AG09319 (cell line): Measurements from ENCODE around the gene TOMM40.

ENCODE experiments used
- DNase-seq: peaks from one replicate; pipeline ENCODE4 v3.0.0-alpha.2; 2010; ENCODE audit warnings: low read depth; ENCODE audit errors: extremely low read depth
- TF ChIP-seq, protein P1 (sequence below): IDR thresholded peaks from 2 replicates; pipeline ENCODE4 v1.5.1; 2011; ENCODE audit warnings: low read depth, mild to moderate bottlenecking, inconsistent platforms, low read length, moderate library complexity

TOMM40 gene

DNA sequence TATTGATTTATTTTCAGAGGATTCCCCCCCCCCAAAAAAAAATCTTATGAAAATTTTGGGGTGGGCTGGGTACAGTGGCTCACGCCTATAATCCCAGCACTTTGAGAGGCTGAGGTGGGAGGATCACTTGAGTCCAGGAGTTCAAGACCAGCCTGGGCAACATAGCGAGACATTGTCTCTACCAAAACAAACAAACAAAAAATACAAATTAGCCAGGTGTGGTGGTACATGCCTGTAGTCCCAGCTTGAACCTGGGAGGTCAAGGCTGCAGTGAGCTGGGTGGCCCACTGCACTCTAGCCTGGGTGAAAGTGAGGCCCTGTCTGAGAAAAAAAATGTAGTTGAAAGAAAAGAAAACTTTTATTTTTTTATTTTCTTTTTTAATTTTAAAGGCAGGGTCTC is 27.1 kb upstream of the TOMM40 start:
- TF ChIP-seq, protein P1, sequence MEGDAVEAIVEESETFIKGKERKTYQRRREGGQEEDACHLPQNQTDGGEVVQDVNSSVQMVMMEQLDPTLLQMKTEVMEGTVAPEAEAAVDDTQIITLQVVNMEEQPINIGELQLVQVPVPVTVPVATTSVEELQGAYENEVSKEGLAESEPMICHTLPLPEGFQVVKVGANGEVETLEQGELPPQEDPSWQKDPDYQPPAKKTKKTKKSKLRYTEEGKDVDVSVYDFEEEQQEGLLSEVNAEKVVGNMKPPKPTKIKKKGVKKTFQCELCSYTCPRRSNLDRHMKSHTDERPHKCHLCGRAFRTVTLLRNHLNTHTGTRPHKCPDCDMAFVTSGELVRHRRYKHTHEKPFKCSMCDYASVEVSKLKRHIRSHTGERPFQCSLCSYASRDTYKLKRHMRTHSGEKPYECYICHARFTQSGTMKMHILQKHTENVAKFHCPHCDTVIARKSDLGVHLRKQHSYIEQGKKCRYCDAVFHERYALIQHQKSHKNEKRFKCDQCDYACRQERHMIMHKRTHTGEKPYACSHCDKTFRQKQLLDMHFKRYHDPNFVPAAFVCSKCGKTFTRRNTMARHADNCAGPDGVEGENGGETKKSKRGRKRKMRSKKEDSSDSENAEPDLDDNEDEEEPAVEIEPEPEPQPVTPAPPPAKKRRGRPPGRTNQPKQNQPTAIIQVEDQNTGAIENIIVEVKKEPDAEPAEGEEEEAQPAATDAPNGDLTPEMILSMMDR, result no peak
- DNase-seq, result no peak

DNA sequence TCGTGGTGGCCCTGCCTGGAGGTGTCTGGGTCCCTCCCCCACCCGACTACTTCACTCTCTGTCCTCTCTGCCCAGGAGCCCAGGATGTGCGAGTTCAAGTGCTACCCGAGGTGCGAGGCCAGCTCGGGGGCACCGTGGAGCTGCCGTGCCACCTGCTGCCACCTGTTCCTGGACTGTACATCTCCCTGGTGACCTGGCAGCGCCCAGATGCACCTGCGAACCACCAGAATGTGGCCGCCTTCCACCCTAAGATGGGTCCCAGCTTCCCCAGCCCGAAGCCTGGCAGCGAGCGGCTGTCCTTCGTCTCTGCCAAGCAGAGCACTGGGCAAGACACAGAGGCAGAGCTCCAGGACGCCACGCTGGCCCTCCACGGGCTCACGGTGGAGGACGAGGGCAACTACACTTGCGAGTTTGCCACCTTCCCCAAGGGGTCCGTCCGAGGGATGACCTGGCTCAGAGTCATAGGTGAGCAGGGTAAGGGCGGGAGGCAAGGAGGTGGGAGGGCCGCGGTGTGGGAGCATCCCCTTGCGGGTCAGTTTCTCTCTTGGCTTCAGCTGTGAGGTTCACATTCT is 25.8 kb upstream of the TOMM40 start:
- TF ChIP-seq, protein P1, result no peak
- DNase-seq, result no peak

DNA sequence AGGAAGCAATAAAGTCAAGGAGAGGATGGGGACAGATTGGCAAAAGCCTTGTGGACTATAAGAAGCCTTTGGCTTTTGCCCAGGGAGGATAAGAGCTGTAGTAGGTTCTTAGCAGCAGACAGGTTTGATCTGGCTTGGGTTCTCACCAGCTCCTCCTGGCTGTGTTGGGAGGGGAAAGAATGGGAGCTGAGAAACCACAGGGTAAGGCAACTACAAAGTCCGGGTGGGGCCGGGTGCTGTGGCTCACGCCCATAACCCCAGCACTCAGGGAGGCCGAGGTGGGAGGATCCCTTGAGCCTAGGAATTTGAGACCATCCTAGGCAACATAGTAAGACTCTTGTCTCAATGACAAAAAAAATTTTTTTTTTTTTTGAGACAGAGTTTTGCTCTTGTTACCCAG is 24.4 kb upstream of the TOMM40 start:
- TF ChIP-seq, protein P1, result no peak
- no peak for DNase-seq

DNA sequence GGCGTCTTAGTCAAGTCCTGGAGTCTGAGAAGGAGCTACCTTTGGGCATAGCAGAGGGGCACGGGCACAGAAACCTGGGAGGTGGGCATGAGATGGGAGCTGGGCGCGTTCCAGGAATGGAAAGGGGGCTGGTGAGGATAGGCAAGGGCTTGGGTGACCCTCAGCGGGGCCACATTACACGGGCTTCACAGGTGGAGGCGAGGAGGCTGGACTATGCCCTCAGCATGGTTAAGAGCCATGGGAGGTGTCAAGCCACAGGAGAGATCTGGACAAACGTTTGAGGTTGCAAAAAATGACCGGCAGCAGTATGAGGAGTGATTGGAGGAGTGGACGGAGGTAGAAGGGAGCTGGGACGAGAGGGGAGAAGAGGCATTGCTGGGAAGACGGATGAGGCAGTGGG is 23.5 kb upstream of the TOMM40 start:
- DNase-seq, result no peak
- TF ChIP-seq, protein P1, result no peak

DNA sequence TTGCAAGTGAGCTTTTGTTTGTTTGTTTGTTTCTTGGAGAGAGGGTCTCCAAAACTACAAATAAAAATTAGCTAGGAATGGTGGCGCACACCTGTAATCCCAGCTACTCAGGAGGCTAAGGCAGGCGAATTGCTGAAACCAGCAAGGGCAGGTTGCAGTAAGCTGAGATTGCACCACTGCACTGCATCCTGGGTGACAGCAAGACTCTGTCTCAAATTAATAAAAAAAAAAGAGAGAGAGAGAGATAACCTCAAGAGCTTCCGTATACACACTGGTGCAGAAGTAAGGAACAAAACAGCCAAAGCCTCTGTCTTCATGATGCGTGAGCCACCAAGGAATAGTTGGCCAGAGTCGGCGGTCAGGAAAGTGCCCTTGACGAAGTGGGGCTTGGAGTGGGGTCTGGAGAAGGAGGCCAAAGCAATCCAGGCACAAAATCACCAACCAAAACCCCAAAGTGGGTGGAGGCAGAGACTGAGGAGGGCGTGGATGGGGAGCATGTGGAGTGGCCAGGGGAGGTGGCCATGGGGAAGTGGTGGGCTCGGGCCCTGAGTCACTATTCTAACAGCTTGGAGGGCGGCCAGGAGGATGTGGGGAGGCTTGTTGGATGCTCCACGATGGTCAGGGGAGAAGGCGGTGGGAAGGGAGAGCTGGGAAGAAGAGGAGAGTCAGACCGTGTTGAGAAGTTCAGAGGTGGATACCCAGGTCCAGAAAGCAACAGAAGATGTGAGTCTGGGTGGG is 21.2 kb upstream of the TOMM40 start:
- TF ChIP-seq, protein P1, result no peak
- no peak for DNase-seq

DNA sequence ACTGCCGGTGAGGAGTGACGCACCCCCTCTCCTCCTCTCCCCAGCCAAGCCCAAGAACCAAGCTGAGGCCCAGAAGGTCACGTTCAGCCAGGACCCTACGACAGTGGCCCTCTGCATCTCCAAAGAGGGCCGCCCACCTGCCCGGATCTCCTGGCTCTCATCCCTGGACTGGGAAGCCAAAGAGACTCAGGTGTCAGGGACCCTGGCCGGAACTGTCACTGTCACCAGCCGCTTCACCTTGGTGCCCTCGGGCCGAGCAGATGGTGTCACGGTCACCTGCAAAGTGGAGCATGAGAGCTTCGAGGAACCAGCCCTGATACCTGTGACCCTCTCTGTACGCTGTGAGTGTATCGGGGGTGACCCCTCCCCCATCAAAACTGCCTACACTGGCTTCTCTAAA is 19.2 kb upstream of the TOMM40 start:
- TF ChIP-seq, protein P1, result no peak

DNA sequence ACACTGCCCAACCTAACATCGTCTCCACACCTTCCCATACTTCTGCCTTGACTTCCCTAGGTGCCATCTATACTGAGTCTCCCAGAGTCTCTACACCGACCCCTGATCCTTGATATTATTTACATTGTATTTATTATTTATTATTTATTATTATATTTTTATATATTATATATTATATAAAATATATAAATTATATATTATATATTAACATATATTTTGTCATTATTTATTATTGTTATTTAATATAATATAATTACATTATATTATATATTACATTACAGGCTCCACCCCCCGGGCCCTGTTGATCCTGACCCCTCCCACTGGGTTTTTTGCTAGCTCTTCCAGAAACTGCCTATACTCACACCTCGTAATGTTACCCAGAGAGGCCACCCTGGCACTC is 18.4 kb upstream of the TOMM40 start:
- TF ChIP-seq, protein P1, result no peak
- no peak for DNase-seq

More for the DNA sequence above, 19.2 kb upstream of the TOMM40 start:
- DNase-seq, result no peak
